Right renal cortex interstitium (tissue), 3 donors: ENCODE data around the gene ACVRL1. TPM values are rescaled to one million over a fixed set of nuclear protein-coding genes. Genes with fewer than 3 reads are reported as not detected.

Experiments
- DNase-seq, 3 donors: peaks; one replicate each; pipeline ENCODE4 v3.0.0-alpha.2; 2013; ENCODE audit warnings: low read depth in 3 of 3, low spot score in 2 of 3
- polyA plus RNA-seq, 3 donors: library from polyadenylated mRNA; unstranded; fragments of 120-200 nt; gene quantifications; one replicate each; pipeline ENCODE4 v1.2.1, GENCODE V29; 2013; ENCODE audit not compliant: insufficient read length in 3 of 3

ACVRL1 gene
- polyA plus RNA-seq, 3 donors: 30.9 to 36.5 (median 34.3) TPM

- no peak for DNase-seq
Observed at GRCh38 chr12:51896236-51896635, 11.1 kb upstream of the ACVRL1 start.

DNA sequence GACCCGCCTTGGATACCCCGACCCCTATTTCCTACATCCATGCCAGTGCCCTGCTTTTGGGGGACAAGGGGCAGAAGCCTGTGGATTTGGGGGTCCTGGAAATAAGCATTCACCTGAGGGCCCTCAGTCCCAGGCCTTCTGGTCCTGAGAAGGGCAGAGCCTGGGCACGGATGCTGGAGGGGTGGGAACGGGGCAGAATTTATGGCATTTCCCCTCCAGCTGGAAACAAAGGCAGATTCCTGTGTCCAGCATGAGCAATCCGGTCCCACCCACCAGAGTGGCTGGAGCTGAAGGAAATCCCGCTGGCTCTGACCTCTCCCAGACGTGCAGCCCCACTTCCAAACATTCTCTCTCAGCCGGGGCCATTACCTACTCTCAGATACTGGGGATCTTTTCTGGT lies 10.1 kb upstream of the ACVRL1 start:
- DNase-seq: no peak

DNA sequence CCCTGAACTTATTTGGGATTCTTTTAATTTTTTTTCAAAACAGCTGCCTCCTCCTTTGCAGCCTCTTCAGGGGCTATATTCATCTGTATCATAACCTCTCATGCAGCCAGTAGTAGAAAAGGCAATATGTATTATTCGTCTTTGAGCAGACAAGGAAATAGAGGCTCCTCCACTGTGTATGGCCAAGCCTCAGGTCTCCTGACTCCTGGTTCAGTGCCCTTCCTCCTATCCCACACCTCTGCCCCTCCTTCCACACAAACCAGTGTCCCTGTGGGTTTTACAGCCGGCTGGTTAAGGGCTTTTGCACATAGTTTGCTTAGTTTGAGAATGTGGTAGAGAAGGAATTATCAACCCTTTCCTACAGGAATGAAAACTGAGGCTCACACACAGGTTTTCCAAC lies 8.8 kb upstream of the ACVRL1 start:
- no peak for DNase-seq

DNA sequence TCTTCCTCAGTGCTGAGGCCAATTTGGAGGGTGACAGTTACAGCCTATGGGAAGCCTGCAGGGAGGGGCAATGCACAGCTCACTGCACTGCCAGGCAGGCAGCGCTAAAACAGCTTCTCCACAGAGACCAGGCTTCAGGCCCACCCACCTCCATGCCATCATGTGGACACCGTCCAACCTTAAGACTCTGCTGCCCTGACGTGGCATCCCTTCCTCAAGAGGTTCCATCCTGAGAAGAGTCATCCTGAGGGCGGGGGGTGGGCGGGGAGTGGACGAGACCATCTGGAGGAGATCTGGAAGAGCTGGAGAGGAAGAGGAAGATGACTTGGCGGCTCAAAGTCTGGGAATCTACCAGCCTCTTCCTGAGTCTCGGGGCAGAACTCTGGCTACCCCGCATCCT lies 8.4 kb upstream of the ACVRL1 start:
- no peak for DNase-seq

GRCh38 chr12:51900323-51900889 lies 6.9 kb upstream of the ACVRL1 start:
- no peak for DNase-seq

DNA sequence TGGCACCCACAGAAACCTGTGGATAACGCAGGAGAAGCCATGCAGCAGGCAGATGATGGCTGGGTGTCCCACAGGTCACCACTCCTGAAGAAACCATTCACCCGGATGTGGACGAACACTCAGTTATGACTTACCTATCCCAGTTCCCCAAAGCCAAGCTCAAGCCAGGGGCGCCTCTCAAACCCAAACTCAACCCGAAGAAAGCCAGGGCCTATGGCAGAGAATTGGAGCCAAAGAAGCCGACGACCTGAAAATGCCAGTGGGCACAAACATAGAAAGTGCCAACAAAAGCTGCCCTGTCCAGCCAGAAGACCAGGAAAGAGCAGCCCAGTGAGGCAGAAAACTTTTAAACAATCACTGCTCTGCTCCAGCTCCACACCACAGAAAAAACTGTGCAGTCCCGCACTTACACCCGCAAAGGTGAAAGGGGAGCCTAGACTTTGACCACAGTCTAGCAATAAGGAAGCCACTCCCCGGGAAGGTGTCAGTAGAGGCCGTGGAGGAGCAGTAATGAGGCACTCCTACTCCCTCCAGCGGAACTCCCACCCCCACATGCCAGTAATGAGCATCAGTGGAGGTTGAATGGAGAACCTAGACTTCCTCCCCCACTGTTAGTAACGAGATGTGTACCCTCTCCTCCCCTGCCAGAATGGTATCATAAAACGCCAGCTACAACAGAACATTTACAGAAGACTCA lies 6.0 kb upstream of the ACVRL1 start:
- DNase-seq: no peak

DNA sequence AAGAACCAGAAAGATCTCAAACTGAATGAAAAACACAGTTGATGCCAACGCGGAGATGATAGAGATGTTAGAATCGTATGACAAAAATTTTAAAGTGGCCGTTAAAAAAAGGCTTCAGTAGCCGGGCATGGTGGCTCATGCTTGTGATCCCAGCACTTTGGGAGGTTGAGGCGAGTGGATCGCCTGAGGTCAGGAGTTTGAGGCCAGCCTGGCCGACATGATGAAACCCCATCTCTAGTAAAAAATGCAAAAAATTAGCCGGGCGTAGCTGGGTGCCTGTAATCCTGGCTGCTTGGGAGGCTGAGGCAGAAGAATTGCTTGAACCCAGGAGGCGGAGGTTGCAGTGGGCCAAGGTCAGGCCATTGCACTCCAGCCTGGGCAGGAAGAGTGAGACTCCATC lies 5.4 kb upstream of the ACVRL1 start:
- DNase-seq: no peak

GRCh38 chr12:51904951-51905470 lies 2.3 kb upstream of the ACVRL1 start:
- no peak for DNase-seq

DNA sequence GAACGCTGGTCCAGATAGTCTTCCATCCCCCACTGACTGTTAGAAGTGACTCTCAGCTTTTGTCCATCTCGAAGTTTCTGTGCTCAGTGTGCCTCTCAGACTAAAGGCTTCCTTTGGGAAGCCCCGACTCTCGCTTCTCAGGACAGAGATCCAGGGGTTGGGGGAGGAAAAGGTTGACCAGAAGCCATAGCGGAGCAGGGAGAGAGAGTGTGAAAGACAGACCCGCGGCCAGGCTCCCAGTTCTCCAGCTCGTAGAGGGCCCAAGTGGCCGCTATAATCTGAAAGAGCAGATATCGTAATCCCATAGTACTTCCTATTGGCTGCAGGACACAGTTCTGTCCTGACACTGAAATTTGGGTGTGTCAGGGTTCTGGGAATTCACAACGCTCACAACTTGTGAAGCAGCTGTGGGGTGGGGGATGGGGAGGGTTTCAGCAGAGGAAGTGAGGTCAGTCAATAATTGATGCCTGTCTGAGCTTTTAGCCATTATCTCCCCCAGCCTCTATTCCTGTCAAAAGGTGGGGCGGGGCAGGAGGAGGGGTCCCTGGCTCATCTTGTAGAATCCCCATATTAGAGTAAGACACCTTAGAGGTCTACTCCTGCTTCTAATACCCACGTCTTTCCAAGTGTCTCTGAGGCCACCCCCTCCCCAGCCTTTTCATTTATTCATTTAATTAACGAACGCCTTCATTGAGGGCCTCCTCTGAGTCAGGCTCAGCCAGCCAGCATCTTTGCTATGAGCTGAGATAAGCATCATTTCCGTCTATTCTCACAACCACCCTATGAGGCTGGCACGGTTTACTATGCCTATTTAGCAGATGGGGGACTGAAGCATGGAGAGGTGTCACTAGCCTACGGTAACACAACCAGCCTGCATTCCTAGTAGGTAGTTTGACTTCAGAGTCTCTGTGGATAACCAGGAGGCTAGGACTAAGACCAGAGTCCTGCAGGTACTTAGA lies 1.6 kb upstream of the ACVRL1 start:
- DNase-seq: no peak

GRCh38 chr12:51906430-51907082 lies 748 bp upstream of the ACVRL1 start:
- DNase-seq: no peak

DNA sequence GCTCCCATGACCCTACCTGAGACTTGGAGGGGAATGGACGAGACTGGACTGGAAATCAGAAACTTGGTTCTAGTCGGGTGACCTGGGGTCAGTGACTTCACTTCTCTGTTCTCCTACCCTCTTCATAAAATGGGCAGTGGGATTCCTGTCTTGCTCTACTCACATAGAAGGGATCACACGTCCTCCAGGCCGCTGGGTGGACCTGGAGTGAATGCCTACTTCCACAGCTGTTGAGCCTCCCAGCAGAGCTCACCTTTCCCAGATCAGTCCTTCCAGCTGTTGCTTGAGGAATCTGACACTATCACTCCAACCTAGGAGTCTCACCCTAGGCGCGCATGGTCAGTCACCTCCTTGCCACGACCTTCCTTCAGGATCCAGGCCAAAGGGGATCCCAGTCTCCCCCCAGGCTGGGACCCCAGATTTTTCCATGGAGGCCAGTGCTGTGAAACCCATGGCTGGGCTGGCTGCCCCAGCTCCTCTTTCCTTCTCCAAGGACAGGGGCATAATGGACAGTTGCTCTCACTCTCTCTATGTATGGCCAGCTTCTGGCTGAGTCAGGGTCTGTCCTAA lies 637 bp downstream of the ACVRL1 start:
- DNase-seq: no peak

- no peak for DNase-seq
Observed at GRCh38 chr12:51908876-51909592, 1.7 kb downstream of the ACVRL1 start.

DNA sequence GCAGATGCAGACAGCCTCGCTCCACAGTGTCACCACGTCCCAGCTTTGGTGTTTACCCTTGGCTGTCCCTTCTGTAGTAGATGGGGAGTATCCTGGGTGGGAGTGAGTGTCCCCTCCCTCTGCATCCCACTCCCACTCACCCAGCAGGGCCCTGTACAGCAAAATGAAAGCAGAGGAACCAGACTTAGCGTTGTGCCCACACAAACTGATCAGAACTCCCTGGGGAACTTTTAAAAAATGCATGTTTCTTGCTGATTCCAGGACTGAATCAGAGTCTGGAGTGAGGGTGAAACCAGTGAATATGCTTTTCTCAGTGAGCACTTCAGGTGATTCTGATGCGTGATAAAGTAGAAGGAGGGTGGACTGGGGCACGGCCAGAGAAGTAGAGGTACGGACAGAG lies 2.9 kb downstream of the ACVRL1 start:
- DNase-seq: no peak

DNA sequence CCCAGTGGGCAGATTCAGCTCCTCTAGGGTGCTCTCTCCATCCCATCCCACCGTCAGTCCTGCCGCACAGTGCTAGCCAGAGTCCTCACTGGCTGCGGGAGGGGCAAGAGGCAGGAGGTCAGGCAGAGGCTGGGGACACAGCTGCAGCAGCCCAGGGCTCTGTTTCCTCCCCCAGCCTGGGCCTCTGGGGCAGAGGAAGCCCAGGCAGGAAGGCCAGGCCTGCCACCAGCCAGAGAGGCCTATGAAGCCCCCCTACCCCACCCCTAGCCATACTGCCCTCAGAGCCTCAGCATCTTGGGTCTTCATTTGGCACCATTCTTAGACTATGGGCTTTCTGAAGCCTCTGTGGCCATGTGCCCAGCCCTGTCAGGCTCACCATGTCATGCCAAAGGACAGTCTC lies 3.4 kb downstream of the ACVRL1 start:
- no peak for DNase-seq

- DNase-seq: no peak
Observed at GRCh38 chr12:51911307-51911706, 4.0 kb downstream of the ACVRL1 start.

DNA sequence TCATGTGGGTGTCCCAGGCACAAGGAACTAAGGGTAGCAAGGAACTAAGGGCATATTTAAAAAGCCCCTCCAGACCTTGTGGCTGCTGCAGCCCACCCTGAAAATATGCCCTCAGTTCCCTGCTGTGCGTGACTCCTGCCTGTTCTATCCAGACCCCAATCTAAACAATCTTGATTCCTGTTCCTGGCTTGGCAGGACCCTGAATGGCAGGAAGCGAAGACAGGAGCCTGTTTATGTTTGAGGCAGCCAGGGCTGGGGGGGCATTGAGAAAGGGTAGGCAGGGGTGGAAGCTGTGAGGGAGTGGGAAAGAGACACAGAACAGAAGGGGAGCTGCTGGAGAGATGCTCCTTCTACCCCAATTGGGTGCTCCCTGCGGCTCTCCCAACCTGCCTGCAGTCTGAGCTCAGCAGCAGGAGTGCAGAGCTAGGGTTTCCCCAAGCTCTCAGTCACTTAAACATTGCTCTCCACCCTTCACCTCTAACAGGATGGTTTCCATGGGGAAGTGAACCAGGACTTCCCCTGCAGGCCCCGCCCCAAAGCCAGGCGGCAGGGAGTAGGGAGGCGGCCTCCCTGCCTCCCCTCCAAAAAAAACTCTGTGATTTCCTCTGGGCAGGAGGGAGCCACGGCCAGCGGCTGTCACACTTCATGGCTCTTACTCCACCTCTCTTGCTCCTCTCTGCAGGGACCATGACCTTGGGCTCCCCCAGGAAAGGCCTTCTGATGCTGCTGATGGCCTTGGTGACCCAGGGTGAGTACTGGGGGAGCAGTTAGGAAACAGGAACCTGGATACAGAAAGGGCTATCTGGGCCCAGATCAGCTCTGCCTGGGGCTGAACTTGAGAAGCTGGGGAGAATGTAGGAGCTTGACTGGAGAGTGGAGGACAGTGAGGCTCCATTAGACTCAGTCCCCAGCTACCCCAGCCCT lies 4.7 kb downstream of the ACVRL1 start:
- DNase-seq: no peak

DNA sequence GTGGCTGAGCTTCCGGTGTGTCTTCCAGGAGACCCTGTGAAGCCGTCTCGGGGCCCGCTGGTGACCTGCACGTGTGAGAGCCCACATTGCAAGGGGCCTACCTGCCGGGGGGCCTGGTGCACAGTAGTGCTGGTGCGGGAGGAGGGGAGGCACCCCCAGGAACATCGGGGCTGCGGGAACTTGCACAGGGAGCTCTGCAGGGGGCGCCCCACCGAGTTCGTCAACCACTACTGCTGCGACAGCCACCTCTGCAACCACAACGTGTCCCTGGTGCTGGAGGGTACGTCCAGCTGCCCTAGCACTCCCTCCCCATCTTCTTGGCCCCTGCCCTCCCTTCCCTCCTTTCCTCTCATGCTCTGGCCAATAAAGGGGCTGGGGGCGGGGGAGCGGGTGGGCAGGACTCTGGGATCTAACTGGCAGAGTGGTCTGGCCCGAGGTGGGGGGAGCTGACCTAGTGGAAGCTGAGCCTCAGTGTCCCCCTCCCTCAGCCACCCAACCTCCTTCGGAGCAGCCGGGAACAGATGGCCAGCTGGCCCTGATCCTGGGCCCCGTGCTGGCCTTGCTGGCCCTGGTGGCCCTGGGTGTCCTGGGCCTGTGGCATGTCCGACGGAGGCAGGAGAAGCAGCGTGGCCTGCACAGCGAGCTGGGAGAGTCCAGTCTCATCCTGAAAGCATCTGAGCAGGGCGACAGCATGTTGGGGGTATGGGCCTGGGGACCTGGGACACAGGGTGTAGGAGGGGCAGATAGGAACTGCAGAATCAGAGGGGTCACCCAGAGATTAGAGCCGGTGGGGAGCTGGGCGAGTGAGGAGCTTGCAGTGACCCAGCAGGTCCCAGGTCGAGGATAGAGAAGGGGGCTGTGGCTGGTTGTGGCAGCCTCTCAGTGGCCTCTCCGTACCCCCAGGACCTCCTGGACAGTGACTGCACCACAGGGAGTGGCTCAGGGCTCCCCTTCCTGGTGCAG lies 6.0 kb downstream of the ACVRL1 start:
- no peak for DNase-seq
